OCI-LY7 (cell line): ENCODE results near the gene SLC35E1. TPM values are rescaled to one million over a fixed set of nuclear protein-coding genes. Genes with fewer than 3 reads are reported as not detected.
A peak's percentile ranks its signal among the peaks of the same experiment; 100 is the strongest.

Source experiments
- BruUV-seq: library from RNA; stranded (reverse); fragments of 400-500 nt; replicated peaks from 2 replicates; lab custom pipeline; 2021; lab: Mats Ljungman, UMichigan
- CTCF ChIA-PET: fragments of 300-600 bp; sonication (Branson Sonifier 250); formaldehyde crosslinking; loops from one replicate; lab custom pipeline; 2022; ENCODE audit warnings: antibody characterized with exemption; ENCODE audit not compliant: unreplicated experiment; lab: Charles Lee
- POLR2A ChIA-PET: fragments of 300-600 bp; sonication (Branson Sonifier 250); formaldehyde crosslinking; loops from one replicate; lab custom pipeline; 2022; ENCODE audit warnings: antibody characterized with exemption; lab: Charles Lee
- DNase-seq: peaks from one replicate; pipeline ENCODE4 v3.0.0-alpha.2; 2015; ENCODE audit warnings: low spot score
- H2AFZ ChIP-seq: fragments of 200-600 bp; sonication (generic), shearing (Covaris generic); 2 replicates; pipeline ENCODE4 v1.6.1; 2014; ENCODE audit warnings: mild to moderate bottlenecking, antibody characterized with exemption, low read length, moderate library complexity
- H3K27ac ChIP-seq: fragments of 200-600 bp; sonication (generic); 2 replicates; pipeline ENCODE4 v1.5.1; 2014; ENCODE audit warnings: mixed run types, low read depth, mild to moderate bottlenecking, moderate library complexity, low read length, inconsistent platforms; ENCODE audit not compliant: poor library complexity, severe bottlenecking
- H3K36me3 ChIP-seq: fragments of 200-600 bp; sonication (generic); 2 replicates; pipeline ENCODE4 v1.6.1; 2014; ENCODE audit warnings: mild to moderate bottlenecking, antibody characterized with exemption, low read length, moderate library complexity, mixed read lengths; ENCODE audit not compliant: insufficient read depth
- H3K4me1 ChIP-seq: fragments of 200-600 bp; sonication (generic); 2 replicates; pipeline ENCODE4 v1.5.1; 2014; ENCODE audit warnings: mild to moderate bottlenecking, low read length; ENCODE audit not compliant: insufficient read depth, poor library complexity, severe bottlenecking
- H3K4me2 ChIP-seq: fragments of 200-600 bp; sonication (generic); 2 replicates; pipeline ENCODE4 v1.6.1; 2014; ENCODE audit warnings: mild to moderate bottlenecking, low read length
- H3K4me3 ChIP-seq: fragments of 200-600 bp; sonication (generic); 2 replicates; pipeline ENCODE4 v1.5.1; 2014; ENCODE audit warnings: mild to moderate bottlenecking, low read depth, low read length; ENCODE audit not compliant: poor library complexity, severe bottlenecking
- H3K79me2 ChIP-seq: fragments of 200-600 bp; sonication (generic); 2 replicates; pipeline ENCODE4 v1.6.1; 2016; ENCODE audit warnings: low read depth, mild to moderate bottlenecking, low read length, moderate library complexity, mixed read lengths; ENCODE audit not compliant: insufficient read depth
- H3K9me2 ChIP-seq: fragments of 200-600 bp; sonication (generic); 2 replicates; pipeline ENCODE4 v1.6.1; 2016; ENCODE audit warnings: mild to moderate bottlenecking, low read length, mixed read lengths; ENCODE audit not compliant: insufficient read depth
- H3K9me3 ChIP-seq: fragments of 200-600 bp; sonication (generic); 2 replicates; pipeline ENCODE4 v1.6.1; 2014; ENCODE audit warnings: mild to moderate bottlenecking, mixed run types, low read length, mixed read lengths
- H4K20me1 ChIP-seq: fragments of 200-600 bp; sonication (generic); 2 replicates; pipeline ENCODE4 v1.6.1; 2014; ENCODE audit warnings: mild to moderate bottlenecking, antibody characterized with exemption, low read length, moderate library complexity, mixed read lengths; ENCODE audit not compliant: insufficient read depth
- EZH2phosphoT487 ChIP-seq: fragments of 200-600 bp; sonication (generic); IDR thresholded peaks from 2 replicates; pipeline ENCODE4 v1.6.1; 2018; ENCODE audit warnings: low read depth, borderline replicate concordance, mild to moderate bottlenecking, mixed run types, antibody characterized with exemption, low read length, moderate library complexity, mixed read lengths
- intact Hi-C: fragments of 100-400 bp; cut with micrococcal nuclease; formaldehyde crosslinking; loops from one replicate; pipeline ENCODE4 v1.10.0; 2022; ENCODE audit not compliant: unreplicated experiment
- total RNA-seq, 2 experiments: library from RNA; depleted of rRNA in 1 of 2; stranded (reverse); fragments of >200 nt in 1 of 2; shearing (Covaris generic) in 1 of 2; gene quantifications; 2 replicates each; pipeline ENCODE4 v1.2.3, GENCODE V29; 2014 to 2022
- TF ChIP-seq, protein P1 (sequence below): fragments of 200-600 bp; sonication (generic); conservative IDR thresholded peaks from 2 replicates; pipeline ENCODE4 v1.5.1; 2014; ENCODE audit warnings: mild to moderate bottlenecking, antibody characterized with exemption, low read length, moderate library complexity, mixed read lengths

Gene SLC35E1
- total RNA-seq, 2 experiments from 2014 or later = 21.1 to 41.2 TPM

DNA sequence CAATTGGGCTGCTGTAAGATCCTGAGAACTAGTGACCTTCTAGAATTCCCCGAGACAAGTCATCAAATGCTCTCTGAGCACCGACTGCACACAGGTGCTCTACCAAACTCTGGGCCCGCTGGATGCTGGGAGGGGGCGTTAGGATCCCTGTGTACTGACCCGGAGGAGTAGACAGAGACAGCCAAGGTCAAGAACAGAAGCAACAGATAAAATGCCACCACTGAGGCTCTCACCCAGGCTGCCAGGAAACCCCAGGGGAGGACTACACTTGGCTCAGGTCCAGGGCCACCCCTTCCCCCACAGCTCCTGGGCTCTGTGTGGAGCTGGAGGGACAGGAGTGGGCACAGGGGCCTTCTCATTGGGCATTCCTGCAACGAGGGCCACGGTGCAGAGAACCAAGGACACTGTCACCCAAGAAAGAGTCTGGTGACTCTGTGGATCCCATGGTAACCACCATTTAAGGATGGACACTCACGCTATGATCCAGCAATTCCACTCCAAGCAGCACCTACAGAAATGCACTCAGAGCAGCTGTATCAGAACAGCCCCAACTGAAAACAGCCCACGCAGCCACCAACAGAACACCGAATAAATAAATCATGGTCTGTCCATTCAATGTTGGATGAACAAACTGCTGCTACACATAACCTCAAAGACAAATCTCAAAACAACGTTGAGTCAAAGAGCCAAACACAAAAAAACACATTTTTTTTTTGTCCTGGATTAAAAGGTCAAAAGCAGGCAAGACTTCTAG, 16.8 kb upstream of the SLC35E1 start:
- no TSS peak for BruUV-seq
- H3K27ac ChIP-seq = peak overlapping the region; percentile 97
- peaks cover 91% of the 10 kb centered on the region for H3K79me2 ChIP-seq
- H3K36me3 ChIP-seq = peaks cover 9% of the 10 kb centered on the region; the same call in 1 of the 2 replicates
- peak overlapping the region; percentile 97 for H3K4me2 ChIP-seq
- DNase-seq = no peak
- TF ChIP-seq, protein P1, sequence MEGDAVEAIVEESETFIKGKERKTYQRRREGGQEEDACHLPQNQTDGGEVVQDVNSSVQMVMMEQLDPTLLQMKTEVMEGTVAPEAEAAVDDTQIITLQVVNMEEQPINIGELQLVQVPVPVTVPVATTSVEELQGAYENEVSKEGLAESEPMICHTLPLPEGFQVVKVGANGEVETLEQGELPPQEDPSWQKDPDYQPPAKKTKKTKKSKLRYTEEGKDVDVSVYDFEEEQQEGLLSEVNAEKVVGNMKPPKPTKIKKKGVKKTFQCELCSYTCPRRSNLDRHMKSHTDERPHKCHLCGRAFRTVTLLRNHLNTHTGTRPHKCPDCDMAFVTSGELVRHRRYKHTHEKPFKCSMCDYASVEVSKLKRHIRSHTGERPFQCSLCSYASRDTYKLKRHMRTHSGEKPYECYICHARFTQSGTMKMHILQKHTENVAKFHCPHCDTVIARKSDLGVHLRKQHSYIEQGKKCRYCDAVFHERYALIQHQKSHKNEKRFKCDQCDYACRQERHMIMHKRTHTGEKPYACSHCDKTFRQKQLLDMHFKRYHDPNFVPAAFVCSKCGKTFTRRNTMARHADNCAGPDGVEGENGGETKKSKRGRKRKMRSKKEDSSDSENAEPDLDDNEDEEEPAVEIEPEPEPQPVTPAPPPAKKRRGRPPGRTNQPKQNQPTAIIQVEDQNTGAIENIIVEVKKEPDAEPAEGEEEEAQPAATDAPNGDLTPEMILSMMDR = no peak
- TF ChIP-seq EZH2phosphoT487 = no peak
- peak overlapping the region; percentile 73 for H3K4me3 ChIP-seq
- no peaks in the 10 kb centered on the region for H3K9me2 ChIP-seq
- H3K4me1 ChIP-seq = peaks cover 100% of the 10 kb centered on the region
- H3K9me3 ChIP-seq = no peaks in the 10 kb centered on the region
- H2AFZ ChIP-seq = no peak overlapping the region
- POLR2A ChIA-PET = interaction anchor here (0.6 to 3.0 kb wide), 5 partner anchors 15 to 40 kb away, joined by 3 to 18 read pairs (median 10); partner anchors contain the start of gene MED26
- intact Hi-C loops = loop anchor here (1.0 to 5.0 kb wide), 6 partner anchors 30 to 512 kb away; partner anchors contain the start of genes CHERP, MED26 and TPM4
- peaks cover 33% of the 10 kb centered on the region for H4K20me1 ChIP-seq
- CTCF ChIA-PET = interaction anchor here (0.6 to 1.7 kb wide), 2 partner anchors 7 to 147 kb away, joined by 3 to 4 read pairs; no protein-coding TSS in a partner anchor

DNA sequence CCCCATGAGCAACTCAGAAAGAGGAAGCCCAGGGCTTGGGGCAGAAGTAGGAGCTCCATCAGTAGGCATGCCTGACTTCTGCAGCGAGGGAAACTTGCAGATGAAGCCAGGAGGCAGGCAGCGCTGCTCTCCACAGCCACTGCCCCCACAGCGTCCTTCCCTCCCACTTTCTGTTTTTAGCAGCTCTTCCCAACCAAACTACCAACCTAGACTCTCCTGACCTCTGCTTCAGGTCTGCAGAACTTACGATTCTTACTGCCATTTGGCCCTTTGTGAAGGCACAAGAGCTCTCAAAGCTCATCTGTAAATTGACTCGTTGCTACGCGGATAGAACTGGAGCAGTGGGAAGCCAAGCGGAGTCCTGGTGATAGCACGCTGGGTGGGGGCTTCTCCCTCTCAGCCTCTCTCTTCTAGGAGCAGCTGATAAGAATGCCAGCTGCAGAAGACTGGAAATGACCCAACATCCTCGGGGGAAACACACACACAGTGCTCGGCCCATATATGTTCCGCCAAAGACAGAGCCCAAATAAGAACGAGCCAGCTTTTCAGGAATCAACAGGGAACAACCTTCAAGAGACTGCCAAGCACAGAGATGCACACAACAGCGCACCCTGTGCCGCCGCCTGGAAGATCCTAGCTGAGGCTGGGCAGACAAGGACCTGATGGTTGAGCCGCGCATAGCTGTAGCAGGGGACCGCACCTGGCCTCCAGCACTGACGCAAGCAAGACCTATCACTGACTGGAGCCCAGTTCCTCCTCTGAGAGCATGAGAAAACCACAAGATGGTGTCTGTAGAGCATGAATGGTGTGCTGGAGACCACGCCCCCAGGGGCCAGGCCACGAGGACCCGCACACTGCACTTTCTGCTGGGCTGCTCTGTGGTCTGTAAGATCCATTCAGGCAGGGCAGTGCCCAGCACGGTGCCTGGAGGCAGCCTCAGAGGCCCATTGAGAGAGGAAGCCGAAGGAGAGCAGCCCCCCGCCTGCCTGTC, 15.9 kb upstream of the SLC35E1 start:
- DNase-seq = peak; percentile 95
- Histone ChIP-seq H3K79me2 (peaks cover 91% of the 10 kb centered on the region), H3K4me1 (peaks cover 100% of the 10 kb centered on the region), H3K27ac (peak overlapping the region; percentile 97), H3K9me3 (no peaks in the 10 kb centered on the region), H3K4me2 (peak overlapping the region; percentile 97), H3K36me3 (peaks cover 3% of the 10 kb centered on the region; the same call in 1 of the 2 replicates), H4K20me1 (peaks cover 24% of the 10 kb centered on the region; the same call in 1 of the 2 replicates), H3K4me3 (peak overlapping the region; percentile 73), H3K9me2 (no peaks in the 10 kb centered on the region), H2AFZ (no peak overlapping the region)
- ChIA-PET POLR2A (interaction anchor here (0.5 to 3.0 kb wide), 10 partner anchors 14 to 818 kb away, joined by 3 to 18 read pairs (median 3); partner anchors contain the start of gene MED26), CTCF (interaction anchor here (1.3 to 1.7 kb wide), 2 partner anchors 30 to 146 kb away, joined by 4 to 6 read pairs; no protein-coding TSS in a partner anchor)
- no TSS peak for BruUV-seq
- intact Hi-C loops = loop anchor here (1.0 to 5.0 kb wide), 8 partner anchors 16 to 511 kb away; partner anchors contain the start of genes CHERP, MED26, SLC35E1 and SMIM7
- TF ChIP-seq, protein P1 = no peak; the same call in 1 of the 2 replicates
- no peak for TF ChIP-seq EZH2phosphoT487
